ENCODE data around the gene NTM.
"Not testable (repeated sequence)": the region's sequence is repeated elsewhere in the genome, so short reads cannot be mapped to it uniquely, and the experiment has no call there.

Gene NTM

DNA sequence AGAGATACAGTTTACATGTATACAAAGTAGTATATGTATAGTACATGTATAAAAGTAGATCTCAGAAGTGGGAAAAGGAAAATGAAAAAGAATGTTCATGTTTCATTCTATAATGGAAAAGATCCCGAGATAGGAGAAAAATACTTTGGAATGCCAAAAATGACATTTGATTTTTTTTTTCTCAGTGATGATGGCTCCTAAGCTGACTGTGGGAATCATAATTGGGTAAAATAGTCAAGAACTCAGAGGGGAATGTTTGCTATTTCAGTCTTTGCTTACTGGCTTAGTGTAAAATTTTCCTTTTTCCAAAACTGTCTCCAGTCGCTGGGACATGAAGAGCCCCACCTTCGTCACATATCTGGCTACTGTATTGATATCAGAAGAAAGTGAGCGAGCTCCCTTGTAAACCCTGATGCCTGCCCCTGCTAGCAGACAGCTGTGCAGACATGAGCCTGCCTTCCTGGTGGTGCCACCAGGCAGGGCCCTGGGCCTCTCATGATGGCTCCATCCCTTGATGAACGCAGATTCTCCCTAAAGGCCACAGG is 944.6 kb downstream of the NTM start:
- DNase-seq (ENCODE audit: low read depth) = no peak

DNA sequence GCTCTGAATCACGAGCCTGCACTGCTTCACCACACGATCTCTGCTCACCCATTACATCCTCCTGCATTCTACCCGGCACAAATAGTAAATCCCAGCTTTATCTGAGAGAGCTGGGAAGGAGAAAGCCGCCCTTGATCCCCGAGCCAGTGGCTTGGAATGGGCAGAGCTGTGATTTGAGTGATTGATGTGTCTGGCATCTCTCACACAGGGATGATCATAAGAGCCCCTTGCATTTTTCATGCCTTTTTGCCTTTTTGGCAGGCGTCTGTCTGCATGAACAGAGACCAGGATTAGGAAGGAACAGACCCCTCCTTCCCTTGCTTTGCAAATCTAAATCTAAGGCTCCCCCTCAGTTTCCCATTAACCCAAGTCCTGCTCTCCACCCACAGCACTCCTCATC is 945.3 kb downstream of the NTM start:
- DNase-seq (ENCODE audit: low read depth) = no peak

DNA sequence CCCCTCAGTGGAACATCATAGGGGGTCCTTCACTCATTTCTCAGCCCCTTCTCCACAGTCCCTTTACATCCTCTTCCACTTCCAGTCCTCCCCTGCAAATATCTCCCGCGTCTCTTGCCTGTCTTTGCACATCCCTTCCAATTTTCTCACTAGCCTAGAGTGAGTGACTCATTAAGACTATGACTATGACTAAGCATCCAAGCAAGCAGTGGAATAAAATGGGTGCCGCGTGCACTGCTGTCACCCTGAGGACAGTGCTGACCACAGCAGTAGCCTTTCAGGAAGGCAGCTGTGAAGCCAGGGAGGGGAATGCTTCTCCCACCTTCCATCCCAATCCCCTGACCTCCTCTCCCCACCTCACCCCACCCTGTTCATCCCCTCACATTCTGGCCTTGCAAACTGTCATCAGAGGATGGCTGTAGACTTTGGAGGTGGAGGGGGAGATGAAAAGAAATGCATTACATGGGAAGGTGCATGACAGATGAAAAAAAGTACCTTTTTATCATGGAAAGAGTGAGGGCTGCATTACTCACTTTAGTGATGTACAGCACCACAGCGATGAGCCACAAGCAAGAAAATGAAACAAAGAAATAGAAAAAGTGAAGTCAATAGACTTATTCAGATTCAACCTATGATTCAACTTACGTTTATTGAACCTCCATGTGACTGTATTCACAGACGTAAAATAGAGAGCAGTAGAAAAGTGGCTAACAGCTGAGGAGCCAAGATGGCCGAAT is 948.2 kb downstream of the NTM start:
- DNase-seq (ENCODE audit: low read depth) = no peak

DNA sequence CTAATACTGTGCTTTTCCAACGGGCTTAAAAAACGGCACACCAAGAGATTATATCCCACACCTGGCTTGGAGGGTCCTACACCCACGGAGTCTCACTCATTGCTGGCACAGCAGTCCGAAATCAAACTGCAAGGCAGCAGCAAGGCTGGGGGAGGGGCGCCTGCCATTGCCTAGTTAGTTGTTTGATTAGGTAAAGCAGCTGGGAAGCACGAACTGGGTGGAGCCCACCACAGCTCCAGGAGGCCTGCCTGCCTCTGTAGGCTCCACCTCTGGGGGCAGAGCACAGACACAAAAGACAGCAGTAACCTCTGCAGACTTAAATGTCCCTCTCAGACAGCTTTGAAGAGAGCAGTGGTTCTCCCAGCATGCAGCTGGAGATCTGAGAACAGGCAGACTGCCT is 949.0 kb downstream of the NTM start:
- not testable (repeated sequence) for DNase-seq (ENCODE audit: low read depth)

DNA sequence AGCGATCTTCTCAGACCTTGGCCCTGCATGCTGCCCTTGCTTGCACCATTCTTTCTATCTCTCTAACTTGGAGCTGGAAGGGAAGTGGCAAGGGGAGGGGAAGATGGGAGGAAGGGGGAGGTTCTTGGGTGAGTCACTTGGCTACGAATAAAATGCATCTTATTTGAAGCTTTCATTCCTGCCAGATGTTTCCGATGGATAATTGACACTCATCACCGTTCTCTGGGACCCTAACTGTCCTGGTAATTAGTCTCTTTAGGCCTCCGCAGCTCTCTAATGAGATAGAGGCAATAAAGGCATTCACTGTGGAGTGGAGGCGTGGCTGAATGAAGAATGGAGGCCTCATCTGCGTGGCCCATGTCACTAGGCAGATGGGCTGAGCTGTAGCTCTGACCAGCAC is 960.1 kb downstream of the NTM start:
- DNase-seq (ENCODE audit: low read depth) = no peak

DNA sequence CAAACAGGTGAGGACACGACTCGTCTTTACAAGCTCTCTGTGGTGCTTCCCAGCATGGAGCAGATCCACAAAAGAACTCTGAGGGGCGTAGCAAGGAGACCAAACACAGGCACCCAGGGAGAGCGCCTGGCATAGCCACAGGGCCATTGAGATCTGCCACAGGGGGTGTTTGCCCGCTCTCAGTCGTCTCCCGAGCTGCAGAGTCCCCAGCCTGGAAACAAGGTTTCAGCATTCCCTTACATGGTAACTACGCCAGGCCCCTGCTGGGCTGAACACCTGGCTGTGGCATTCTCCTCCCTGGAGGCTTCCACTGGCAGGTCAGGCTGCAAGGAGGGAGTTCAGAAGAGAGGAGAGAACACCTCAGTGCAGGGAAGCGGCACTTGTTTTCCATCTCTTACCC is 962.1 kb downstream of the NTM start:
- no peak for DNase-seq (ENCODE audit: low read depth)

DNA sequence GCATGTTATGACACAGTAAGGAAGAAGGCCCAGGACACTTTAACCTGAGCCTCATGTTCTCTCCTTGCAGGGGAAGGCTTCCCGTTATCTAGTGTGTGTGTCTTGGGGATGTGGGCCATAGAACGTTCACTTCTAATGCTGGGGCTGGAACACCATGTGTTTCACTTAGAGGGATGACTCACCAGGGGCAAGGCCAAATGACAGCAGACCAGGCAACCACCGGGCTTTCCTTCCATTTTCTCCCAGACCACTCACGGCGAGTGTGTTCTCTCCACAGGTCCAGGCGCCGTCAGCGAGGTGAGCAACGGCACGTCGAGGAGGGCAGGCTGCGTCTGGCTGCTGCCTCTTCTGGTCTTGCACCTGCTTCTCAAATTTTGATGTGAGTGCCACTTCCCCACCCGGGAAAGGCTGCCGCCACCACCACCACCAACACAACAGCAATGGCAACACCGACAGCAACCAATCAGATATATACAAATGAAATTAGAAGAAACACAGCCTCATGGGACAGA is 964.4 kb downstream of the NTM start:
- no peak for DNase-seq (ENCODE audit: low read depth)

DNA sequence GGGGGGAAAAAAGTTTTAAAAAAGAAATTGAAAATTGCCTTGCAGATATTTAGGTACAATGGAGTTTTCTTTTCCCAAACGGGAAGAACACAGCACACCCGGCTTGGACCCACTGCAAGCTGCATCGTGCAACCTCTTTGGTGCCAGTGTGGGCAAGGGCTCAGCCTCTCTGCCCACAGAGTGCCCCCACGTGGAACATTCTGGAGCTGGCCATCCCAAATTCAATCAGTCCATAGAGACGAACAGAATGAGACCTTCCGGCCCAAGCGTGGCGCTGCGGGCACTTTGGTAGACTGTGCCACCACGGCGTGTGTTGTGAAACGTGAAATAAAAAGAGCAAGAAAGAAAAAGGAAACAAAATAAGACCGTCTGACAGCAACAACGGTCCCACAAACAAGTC is 964.9 kb downstream of the NTM start:
- no peak for DNase-seq (ENCODE audit: low read depth)

DNA sequence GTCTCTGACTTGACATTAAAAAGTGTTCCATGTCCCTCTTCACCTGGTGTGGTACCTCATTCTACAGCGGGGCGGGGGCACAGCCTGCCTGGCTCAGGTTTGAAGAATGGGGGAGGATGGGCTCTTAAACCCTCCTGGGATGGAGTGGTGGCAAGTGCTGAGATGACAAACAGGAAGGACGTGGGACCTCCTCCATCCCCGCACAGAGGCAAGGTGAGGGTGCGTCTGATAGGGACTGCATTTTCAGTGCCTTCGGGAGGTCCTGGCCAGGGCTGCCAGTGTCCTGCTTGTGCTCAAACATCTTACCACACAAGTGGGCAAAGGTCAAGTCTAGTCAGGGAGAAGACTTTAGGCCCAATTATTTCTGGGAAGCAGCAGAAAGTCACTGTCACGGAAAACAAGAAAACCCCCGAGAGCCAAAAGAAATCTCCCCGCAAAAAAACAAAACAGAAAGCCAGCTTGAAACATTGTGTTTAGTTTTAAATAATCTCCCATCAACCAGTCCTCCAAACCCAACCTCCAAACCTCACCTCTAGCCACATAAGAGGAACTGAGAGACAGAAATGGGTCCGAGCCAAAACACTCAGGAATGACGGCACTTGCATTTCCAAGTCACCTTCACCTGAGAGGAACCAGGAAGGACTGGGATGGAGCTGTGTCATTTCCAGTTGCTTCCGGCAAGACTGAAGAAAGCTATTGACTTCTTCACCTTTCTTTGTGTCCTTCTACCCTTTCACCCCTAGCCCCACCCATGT is 966.5 kb downstream of the NTM start:
- DNase-seq (ENCODE audit: low read depth) = no peak

DNA sequence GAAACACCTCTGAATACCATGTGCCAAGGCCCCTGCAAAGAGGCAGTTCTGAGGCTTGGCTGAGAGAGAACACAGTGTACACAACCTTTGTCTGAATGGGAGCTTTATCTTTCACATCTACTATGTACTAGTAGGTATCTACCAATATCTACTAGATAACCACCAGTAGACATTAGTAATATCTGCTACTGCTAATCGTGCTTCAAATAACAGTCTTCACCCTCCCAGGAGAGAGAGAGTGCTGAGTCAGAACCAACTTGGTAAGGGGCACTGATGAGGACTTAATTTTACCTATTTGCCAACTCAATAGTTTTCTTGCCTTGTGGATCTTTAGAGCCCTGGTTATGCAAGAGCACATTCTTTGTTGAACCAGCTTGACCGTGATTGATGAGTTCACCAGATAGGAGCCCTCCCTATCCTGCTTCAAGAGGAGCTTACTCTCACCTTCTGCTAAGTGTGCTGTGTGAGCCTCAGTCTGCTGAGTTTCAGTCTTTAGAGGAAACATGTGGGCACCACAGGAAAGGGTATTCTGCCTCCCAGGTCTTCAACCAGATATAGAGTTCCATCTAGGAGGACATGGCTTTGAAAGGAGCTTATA is 967.5 kb downstream of the NTM start:
- DNase-seq (ENCODE audit: low read depth) = no peak

DNA sequence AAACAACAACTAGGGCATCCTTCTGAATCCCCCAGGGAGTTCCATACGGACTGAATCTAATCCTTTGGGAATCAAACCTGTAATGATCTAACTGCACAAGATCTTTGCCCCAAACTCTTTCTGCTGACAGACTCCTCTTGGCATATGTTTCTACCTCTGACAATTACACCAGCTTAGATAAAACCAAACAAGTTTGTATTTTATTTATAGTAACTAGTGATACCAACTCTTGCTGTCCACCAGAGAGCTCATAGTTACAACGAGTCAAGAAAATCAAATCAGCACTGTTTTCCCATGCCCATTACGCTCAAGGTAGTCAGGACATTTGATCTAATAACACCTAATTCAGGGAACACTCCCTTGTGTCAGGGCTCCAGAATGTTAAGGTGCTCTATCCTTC is 972.0 kb downstream of the NTM start:
- DNase-seq (ENCODE audit: low read depth) = no peak

DNA sequence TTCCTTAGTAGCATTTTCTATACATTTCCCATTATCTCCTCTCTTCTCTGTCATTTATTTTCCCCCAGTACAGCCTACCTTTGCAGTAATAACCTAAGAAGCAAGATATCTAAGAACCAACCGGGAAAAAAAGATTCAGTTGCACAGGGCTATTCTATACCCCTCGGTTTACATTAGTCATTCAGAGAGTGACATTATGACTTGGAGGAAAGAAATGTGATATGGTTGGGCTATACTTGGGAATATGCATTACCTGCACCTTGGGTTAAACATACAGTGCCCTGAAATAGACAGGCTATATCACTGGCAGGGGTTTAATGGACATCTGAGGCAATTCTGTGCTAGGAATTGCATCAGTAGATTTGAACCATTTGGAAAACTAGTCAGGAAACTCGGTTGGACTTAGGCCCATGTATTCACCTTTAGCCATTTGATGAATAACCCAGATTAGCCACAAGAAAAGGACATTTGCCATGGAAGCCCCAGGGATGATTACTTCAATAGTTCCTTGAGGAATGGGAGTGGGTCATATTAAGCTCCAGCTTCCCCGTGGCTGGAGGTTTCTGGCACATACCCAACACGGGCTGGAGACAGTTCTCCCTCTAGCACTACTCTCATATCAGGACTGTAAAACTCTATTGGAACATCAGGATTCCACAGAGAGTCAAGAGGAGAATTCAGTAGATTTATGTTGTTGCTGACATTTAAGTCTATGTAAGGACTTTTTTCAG is 973.2 kb downstream of the NTM start:
- DNase-seq (ENCODE audit: low read depth) = no peak

DNA sequence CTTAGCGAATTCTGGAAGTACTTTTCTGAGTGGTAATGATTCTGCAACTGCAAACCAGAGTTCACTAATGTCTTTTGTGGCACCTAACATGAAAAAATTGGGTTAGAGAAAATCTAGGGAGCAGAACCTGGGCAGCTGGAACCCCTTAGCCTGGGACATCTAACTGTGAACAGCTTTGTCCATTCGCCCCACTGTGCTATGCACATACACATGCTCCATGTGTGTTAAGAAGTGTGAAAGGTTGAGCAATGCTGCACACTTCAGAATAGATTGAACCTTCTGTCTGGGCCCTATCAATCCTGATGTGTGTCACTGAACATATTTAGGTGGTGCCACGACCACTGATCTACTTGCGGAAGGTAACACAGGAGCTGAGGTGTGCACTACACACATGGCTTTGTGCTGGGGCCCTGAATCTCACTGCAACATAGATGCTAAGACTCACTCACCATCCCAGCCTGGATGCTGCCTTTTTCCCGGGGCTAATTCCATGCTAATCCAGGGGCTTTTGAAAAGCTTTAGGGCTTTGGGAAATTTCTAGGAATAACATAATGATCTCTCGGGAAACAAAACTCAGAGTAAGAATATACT is 976.2 kb downstream of the NTM start:
- no peak for DNase-seq (ENCODE audit: low read depth)

DNA sequence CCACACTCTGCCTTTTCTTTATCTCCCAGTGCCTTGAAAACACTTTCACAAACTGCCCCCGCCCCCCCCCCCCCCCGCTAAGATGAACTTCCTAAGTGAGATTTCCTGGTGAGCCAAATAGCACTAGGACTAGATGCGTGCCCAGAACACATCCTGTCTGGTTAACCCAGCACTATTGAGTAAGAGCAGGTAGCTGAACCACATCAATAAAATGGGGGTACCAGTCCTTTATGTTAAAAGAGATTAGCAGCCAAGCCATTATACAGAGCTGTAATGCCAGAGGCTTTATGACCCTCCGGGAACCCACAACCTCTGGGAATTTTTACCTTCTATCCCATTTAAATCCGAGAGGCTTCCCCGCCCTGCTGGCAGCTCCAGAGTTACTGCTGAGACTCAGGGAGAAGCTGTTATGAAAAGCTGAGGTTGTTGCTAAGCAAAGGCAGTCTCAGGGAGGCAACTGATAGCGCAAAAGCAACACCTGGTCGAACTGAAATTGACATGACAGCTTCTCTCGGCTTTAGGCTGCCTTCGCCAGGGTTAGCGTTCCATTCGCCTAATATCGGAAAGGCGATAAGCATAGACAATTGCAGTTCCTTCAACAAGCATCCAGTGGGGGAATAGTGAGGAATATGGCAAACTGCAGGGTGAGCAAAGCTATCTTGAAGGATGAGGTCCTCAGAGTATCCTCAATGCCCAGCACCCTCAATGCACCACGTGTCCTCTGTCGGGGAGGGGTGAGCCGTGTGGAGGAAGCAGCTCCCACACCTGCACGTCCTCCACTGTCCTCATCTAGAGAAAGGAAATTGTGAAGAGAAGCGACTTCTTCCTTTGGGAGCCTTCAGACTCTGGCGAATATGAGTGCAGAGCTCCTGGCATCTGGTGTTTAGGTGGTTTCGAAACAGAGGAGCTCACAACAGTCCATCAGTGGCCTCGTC is 977.0 kb downstream of the NTM start:
- DNase-seq (ENCODE audit: low read depth) = no peak

DNA sequence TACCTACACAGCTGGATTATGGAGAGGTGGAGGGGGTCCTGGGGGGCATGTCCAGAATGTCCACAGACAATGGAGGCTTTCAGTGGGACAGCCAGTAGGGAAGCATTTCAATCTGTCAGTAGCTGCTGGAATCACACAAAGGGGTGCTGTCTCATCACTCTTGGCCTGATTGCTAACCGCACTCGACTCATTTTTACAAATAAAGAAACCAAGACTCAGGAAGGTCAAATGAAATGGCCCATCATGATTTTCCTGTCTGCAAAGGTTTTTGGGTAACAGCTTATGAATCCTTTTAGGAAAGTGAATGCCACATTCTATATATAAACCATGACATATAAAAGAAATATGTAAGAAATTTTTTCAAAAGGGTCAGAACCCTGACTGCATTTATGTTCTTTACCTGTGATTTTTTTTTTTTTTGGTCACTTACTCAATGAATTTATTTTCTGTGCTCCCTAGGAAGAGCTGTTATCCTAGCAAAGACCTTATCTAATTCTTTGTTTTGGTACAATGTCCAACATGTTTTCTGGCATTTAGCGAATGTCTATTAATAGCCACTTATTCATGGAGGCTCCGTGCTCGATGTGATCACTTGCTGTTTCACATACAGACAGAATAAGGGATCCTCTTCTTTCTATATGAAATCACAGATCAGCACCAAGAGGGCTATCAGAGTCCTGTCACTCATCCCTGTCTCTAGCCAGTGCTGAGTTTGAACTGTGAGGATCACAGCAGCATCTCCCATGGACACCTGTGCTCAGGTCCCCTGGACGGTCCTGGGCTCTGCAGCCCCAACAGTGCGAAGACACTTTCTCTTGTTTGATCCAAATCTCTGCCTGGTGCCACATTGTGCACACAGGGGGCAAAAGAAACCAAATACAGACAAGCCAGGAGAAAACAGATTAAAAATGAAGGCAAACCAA is 979.7 kb downstream of the NTM start:
- DNase-seq (ENCODE audit: low read depth) = no peak

DNA sequence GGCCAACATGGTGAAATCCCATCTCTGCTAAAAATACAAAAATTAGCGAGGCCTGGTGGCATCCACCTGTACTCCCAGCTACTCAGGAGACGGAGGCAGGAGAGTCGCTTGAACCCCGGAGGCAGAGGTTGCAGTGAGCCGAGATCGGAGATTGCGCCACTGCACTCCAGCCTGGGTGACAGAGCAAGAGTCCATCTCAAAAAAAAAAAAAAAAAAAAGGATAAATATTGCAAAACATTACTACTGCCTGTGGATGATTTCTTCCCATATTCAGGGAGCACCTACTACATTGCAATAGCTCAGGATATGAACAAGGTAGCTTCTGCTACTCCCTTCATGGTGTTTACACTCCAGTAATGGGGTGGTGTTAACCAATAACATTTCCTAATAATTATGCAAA is 980.6 kb downstream of the NTM start:
- DNase-seq (ENCODE audit: low read depth) = no peak

DNA sequence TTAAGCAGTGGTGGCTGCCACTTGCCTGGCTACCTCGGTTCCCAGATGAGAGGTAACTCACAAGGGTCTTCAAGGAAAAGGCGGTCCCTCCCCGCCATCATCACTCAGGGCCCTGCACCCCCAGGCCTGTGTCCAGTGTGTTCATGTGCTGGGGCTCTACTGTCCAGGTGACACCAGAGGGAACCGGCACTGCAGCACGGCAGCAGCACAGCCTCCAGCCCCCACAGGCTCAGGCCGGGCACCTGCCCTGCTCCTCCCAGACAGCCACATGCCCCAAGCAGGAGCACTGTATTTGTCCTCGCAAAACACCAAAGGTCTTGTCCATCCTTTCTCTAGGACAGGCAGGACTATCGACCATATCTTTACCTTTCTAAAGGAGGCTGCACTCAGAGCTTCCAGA is 982.1 kb downstream of the NTM start:
- no peak for DNase-seq (ENCODE audit: low read depth)

DNA sequence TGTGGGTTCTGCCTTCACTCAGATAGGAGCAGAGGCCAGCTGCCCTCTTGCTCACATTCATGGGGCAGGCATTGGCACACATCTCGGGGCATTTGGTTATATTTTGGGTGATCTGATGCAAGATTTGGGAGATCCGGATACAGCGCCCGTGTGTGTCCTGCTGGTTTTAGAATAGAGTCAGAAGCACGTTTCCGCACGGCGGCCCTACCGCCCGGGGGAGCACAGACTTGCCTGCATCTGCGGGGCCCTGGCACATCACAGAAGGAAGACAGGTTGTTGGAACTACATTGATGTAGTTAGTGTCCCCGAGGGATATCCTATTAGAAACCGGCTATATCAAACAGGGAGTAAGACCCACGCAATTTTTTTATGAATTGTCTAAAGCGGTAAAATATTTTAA is 982.8 kb downstream of the NTM start:
- no peak for DNase-seq (ENCODE audit: low read depth)

DNA sequence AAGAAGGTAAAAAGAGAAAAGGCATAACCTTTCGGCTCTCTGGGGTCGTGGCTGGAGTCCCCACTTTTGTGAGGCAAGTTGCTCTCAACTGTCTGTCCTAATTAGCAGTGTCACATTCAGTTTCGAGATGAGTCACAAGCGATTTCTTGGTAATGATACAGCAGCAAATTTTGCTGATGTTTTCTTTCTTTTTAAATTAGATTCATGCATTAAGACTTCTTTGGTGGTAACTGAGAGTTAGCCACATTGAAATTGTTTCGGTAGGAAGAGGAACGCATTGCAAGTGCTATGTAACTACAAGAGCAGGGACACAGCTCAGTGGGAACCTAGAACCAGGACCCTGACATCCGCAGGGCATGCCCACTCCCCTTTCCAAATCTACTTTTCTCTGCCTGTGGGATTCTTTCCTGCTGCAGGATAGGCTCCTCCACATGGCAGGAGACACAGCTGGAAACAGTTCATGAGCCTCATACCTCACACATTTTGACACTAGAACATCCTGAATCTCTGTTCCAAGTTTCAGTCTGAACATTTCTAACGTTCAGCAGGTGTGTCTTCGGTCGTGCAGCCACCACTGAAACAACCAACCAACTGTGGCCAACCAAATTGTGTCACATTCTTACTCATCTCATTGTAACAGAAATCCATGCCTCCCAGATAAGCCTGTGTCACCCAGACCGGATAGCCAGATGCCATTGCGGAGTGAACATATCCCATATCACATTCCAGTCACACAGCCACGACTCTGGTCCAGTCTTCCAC is 987.6 kb downstream of the NTM start:
- DNase-seq (ENCODE audit: low read depth) = no peak
